ENCODE data around the gene CHML. TPM values are rescaled to one million over a fixed set of nuclear protein-coding genes. Genes with fewer than 3 reads are reported as not detected.

CHML gene
- total and polyA plus RNA-seq, 2 experiments from 2014 or later, result 3.2 to 7.2 TPM

- no peaks in the 10 kb centered on the region; the same call in 1 of the 2 replicates for H3K27me3 ChIP-seq (replicated peaks; ENCODE audit: insufficient read depth)
Observed at GRCh38 chr1:241679961-241680360, 39.8 kb upstream of the CHML start.

GRCh38 chr1:241679404-241679803 is 39.2 kb upstream of the CHML start:
- no peaks in the 10 kb centered on the region for H3K4me1 ChIP-seq (ENCODE audit: insufficient read depth)
- no peak overlapping the region for H3K9ac ChIP-seq
- TF ChIP-seq EZH2 (IDR thresholded peaks at IDR 0.05; ENCODE audit: insufficient read depth, poor library complexity, severe bottlenecking) (no peak), EZH2phosphoT487 (IDR thresholded peaks at IDR 0.05; ENCODE audit: insufficient read depth, low read depth) (no peak)
- H3F3A ChIP-seq (ENCODE audit: insufficient read depth), result no peaks in the 10 kb centered on the region
- in situ Hi-C loops (cut with MboI), result no loop called here
- H2AFZ ChIP-seq, result no peak overlapping the region
- no peaks in the 10 kb centered on the region for H3K79me2 ChIP-seq (ENCODE audit: insufficient read depth)
- no peak for DNase-seq
- H3K27ac ChIP-seq, result no peak overlapping the region
- no peak overlapping the region for H3K4me2 ChIP-seq (ENCODE audit: unreplicated experiment)
- H4K20me1 ChIP-seq (ENCODE audit: insufficient read depth), result no peaks in the 10 kb centered on the region
- H3K36me3 ChIP-seq (ENCODE audit: low read depth), result no peaks in the 10 kb centered on the region
- H3K9me3 ChIP-seq (ENCODE audit: low read depth), result no peaks in the 10 kb centered on the region
- H3K4me3 ChIP-seq, result no peak overlapping the region
- no peaks in the 10 kb centered on the region; the same call in 1 of the 2 replicates for H3K27me3 ChIP-seq (replicated peaks; ENCODE audit: insufficient read depth)
- no peaks in the 10 kb centered on the region for H3K9me2 ChIP-seq (ENCODE audit: insufficient read depth)
- WGBS, 2 experiments (ENCODE audit: low coverage in 1 of 2, low lambda C conversion rate in 2 of 2, missing lambda C conversion rate in 2 of 2), result 67 to 78% methylated on average over 4 of the region's 4 CpGs

More at GRCh38 chr1:241679961-241680360, 39.8 kb upstream of the CHML start:
- no peak for TF ChIP-seq EZH2phosphoT487 (IDR thresholded peaks at IDR 0.05; ENCODE audit: insufficient read depth, low read depth)
- TF ChIP-seq EZH2 (IDR thresholded peaks at IDR 0.05; ENCODE audit: insufficient read depth, poor library complexity, severe bottlenecking), result no peak
- Histone ChIP-seq H3K9me3 (ENCODE audit: low read depth) (no peaks in the 10 kb centered on the region), H3K9ac (no peak overlapping the region), H3K36me3 (ENCODE audit: low read depth) (no peaks in the 10 kb centered on the region), H3K9me2 (ENCODE audit: insufficient read depth) (no peaks in the 10 kb centered on the region), H3K4me1 (ENCODE audit: insufficient read depth) (no peaks in the 10 kb centered on the region), H4K20me1 (ENCODE audit: insufficient read depth) (no peaks in the 10 kb centered on the region), H3F3A (ENCODE audit: insufficient read depth) (no peaks in the 10 kb centered on the region), H3K79me2 (ENCODE audit: insufficient read depth) (no peaks in the 10 kb centered on the region), H3K27ac (no peak overlapping the region), H2AFZ (no peak overlapping the region), H3K4me3 (no peak overlapping the region), H3K4me2 (ENCODE audit: unreplicated experiment) (no peak overlapping the region)
- WGBS, 2 experiments (ENCODE audit: low coverage in 1 of 2, low lambda C conversion rate in 2 of 2, missing lambda C conversion rate in 2 of 2), result 44 to 55% methylated on average over 3 of the region's 3 CpGs
- in situ Hi-C loops (cut with MboI), result no loop called here
- no peak for DNase-seq

GRCh38 chr1:241678536-241678935 is 38.4 kb upstream of the CHML start:
- DNase-seq, result no peak

GRCh38 chr1:241677201-241677600 is 37.0 kb upstream of the CHML start:
- Histone ChIP-seq H3K9me2 (ENCODE audit: insufficient read depth) (no peaks in the 10 kb centered on the region), H3K4me1 (ENCODE audit: insufficient read depth) (no peaks in the 10 kb centered on the region), H3K27me3 (replicated peaks; ENCODE audit: insufficient read depth) (no peaks in the 10 kb centered on the region; the same call in 1 of the 2 replicates), H3K27ac (no peak overlapping the region), H3F3A (ENCODE audit: insufficient read depth) (no peaks in the 10 kb centered on the region), H3K9ac (no peak overlapping the region), H2AFZ (no peak overlapping the region), H4K20me1 (ENCODE audit: insufficient read depth) (no peaks in the 10 kb centered on the region), H3K79me2 (ENCODE audit: insufficient read depth) (no peaks in the 10 kb centered on the region), H3K36me3 (ENCODE audit: low read depth) (no peaks in the 10 kb centered on the region), H3K4me3 (no peak overlapping the region), H3K9me3 (ENCODE audit: low read depth) (no peaks in the 10 kb centered on the region), H3K4me2 (ENCODE audit: unreplicated experiment) (no peak overlapping the region)
- TF ChIP-seq EZH2 (IDR thresholded peaks at IDR 0.05; ENCODE audit: insufficient read depth, poor library complexity, severe bottlenecking) (no peak), EZH2phosphoT487 (IDR thresholded peaks at IDR 0.05; ENCODE audit: insufficient read depth, low read depth) (no peak)
- 48 to 54% methylated on average over 5 of the region's 5 CpGs for WGBS, 2 experiments (ENCODE audit: low coverage in 1 of 2, low lambda C conversion rate in 2 of 2, missing lambda C conversion rate in 2 of 2)
- in situ Hi-C loops (cut with MboI), result no loop called here
- no peak for DNase-seq

More at GRCh38 chr1:241678536-241678935, 38.4 kb upstream of the CHML start:
- no peaks in the 10 kb centered on the region for H3K79me2 ChIP-seq (ENCODE audit: insufficient read depth)
- H3K4me1 ChIP-seq (ENCODE audit: insufficient read depth), result no peaks in the 10 kb centered on the region
- WGBS, 2 experiments (ENCODE audit: low coverage in 1 of 2, low lambda C conversion rate in 2 of 2, missing lambda C conversion rate in 2 of 2), result 34 to 44% methylated on average over 2 of the region's 2 CpGs
- no peaks in the 10 kb centered on the region for H3F3A ChIP-seq (ENCODE audit: insufficient read depth)
- no peaks in the 10 kb centered on the region for H4K20me1 ChIP-seq (ENCODE audit: insufficient read depth)
- H3K4me3 ChIP-seq, result no peak overlapping the region
- no peak overlapping the region for H3K9ac ChIP-seq
- no peak overlapping the region for H2AFZ ChIP-seq
- in situ Hi-C loops (cut with MboI), result no loop called here
- H3K27me3 ChIP-seq (replicated peaks; ENCODE audit: insufficient read depth), result no peaks in the 10 kb centered on the region; the same call in 1 of the 2 replicates
- H3K4me2 ChIP-seq (ENCODE audit: unreplicated experiment), result no peak overlapping the region
- TF ChIP-seq EZH2phosphoT487 (IDR thresholded peaks at IDR 0.05; ENCODE audit: insufficient read depth, low read depth) (no peak), EZH2 (IDR thresholded peaks at IDR 0.05; ENCODE audit: insufficient read depth, poor library complexity, severe bottlenecking) (no peak)
- no peaks in the 10 kb centered on the region for H3K36me3 ChIP-seq (ENCODE audit: low read depth)
- no peaks in the 10 kb centered on the region for H3K9me2 ChIP-seq (ENCODE audit: insufficient read depth)
- H3K9me3 ChIP-seq (ENCODE audit: low read depth), result no peaks in the 10 kb centered on the region
- H3K27ac ChIP-seq, result no peak overlapping the region

GRCh38 chr1:241675983-241676382 is 35.8 kb upstream of the CHML start:
- Histone ChIP-seq H3K9me2 (ENCODE audit: insufficient read depth) (no peaks in the 10 kb centered on the region), H3K27me3 (replicated peaks; ENCODE audit: insufficient read depth) (no peaks in the 10 kb centered on the region; the same call in 1 of the 2 replicates), H3K36me3 (ENCODE audit: low read depth) (no peaks in the 10 kb centered on the region), H3F3A (ENCODE audit: insufficient read depth) (no peaks in the 10 kb centered on the region), H2AFZ (no peak overlapping the region), H3K79me2 (ENCODE audit: insufficient read depth) (no peaks in the 10 kb centered on the region), H3K9ac (no peak overlapping the region), H4K20me1 (ENCODE audit: insufficient read depth) (no peaks in the 10 kb centered on the region), H3K4me3 (no peak overlapping the region), H3K4me2 (ENCODE audit: unreplicated experiment) (no peak overlapping the region), H3K27ac (no peak overlapping the region), H3K4me1 (ENCODE audit: insufficient read depth) (no peaks in the 10 kb centered on the region), H3K9me3 (ENCODE audit: low read depth) (no peaks in the 10 kb centered on the region)
- WGBS, 2 experiments (ENCODE audit: low coverage in 1 of 2, low lambda C conversion rate in 2 of 2, missing lambda C conversion rate in 2 of 2), result 29 to 31% methylated on average over 4 of the region's 4 CpGs
- no peak for TF ChIP-seq EZH2 (IDR thresholded peaks at IDR 0.05; ENCODE audit: insufficient read depth, poor library complexity, severe bottlenecking)
- no peak for TF ChIP-seq EZH2phosphoT487 (IDR thresholded peaks at IDR 0.05; ENCODE audit: insufficient read depth, low read depth)
- no peak for DNase-seq
- in situ Hi-C loops (cut with MboI), result no loop called here
